Astrocyte (in vitro differentiated cells and primary cell): ENCODE measurements around the gene TEX48.

Source experiments
- EZH2 ChIP-seq: IDR thresholded peaks from 2 replicates; pipeline ENCODE4 v1.6.1; 2012; ENCODE audit warnings: mild to moderate bottlenecking, low read length, inconsistent platforms; ENCODE audit not compliant: insufficient read depth
- TF ChIP-seq, protein P1 (sequence below): IDR thresholded peaks from 2 replicates; pipeline ENCODE4 v1.5.1; 2011; ENCODE audit warnings: low read depth, mild to moderate bottlenecking, inconsistent platforms, low read length, moderate library complexity; ENCODE audit not compliant: insufficient read depth

DNA sequence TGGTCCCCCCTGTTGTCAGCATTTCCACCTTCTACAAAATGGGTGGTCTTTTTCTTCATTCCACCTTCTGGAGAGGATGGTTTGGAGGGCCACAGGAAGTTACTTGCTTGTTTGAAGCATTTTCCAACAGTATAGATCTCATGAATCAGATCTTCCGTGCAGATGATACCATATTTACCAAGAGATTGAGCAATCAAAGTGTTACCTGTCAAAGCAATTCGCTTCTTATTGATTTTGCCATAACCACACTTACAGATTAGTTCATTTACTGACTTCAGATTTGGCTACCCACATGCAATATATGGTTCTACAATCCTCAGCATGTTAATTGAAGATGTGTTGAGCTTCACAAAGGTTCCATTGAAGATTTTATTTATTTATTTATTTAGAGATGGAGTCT lies 14.0 kb upstream of the TEX48 start:
- no peak for TF ChIP-seq EZH2
- TF ChIP-seq, protein P1, sequence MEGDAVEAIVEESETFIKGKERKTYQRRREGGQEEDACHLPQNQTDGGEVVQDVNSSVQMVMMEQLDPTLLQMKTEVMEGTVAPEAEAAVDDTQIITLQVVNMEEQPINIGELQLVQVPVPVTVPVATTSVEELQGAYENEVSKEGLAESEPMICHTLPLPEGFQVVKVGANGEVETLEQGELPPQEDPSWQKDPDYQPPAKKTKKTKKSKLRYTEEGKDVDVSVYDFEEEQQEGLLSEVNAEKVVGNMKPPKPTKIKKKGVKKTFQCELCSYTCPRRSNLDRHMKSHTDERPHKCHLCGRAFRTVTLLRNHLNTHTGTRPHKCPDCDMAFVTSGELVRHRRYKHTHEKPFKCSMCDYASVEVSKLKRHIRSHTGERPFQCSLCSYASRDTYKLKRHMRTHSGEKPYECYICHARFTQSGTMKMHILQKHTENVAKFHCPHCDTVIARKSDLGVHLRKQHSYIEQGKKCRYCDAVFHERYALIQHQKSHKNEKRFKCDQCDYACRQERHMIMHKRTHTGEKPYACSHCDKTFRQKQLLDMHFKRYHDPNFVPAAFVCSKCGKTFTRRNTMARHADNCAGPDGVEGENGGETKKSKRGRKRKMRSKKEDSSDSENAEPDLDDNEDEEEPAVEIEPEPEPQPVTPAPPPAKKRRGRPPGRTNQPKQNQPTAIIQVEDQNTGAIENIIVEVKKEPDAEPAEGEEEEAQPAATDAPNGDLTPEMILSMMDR, result no peak
